ENCODE data around the gene TMEM260. TPM values are rescaled to one million over a fixed set of nuclear protein-coding genes. Genes with fewer than 3 reads are reported as not detected.

Gene TMEM260
- polyA plus RNA-seq, 1 of the 3 experiments (the other 2 are of a cell fraction) = 5.4 TPM

DNA sequence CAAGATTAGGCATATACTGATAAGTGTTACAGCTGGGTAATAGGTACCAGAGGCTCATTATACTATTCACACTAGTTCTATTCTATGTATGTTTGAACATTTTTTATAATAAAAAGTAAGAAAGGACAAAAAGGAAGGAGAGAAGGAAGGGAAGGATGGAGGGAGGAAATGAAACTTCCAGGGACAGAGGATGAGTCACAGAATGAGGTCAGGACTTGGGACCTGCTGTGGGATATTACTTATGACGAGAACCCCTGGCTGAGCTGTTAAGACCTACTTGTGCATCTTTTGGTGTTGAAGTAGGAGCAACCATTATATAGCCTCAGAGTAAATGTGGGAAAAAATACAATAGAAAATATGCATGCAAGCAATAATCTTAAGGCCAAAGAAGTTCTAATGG, 16.7 kb upstream of the TMEM260 start:
- Histone ChIP-seq H3K27ac (ENCODE audit: low read depth in 2 of 2, low read length in 1 of 2) (no peak overlapping the region), H4K20me1 (ENCODE audit: insufficient read depth) (no peaks in the 10 kb centered on the region), H3K36me3 (replicated peaks in 1 of 2; ENCODE audit: control insufficient read depth in 1 of 2, insufficient read depth in 2 of 2, low read length in 1 of 2) (no peaks in the 10 kb centered on the region), H3K79me2 (ENCODE audit: insufficient read depth) (no peaks in the 10 kb centered on the region), H3K27me3 (ENCODE audit: insufficient read depth) (peaks cover 6% of the 10 kb centered on the region; the same call in 1 of the 2 replicates), H3K9me2 (no peaks in the 10 kb centered on the region), H2AFZ (ENCODE audit: low read depth) (no peak overlapping the region), H3K4me1 (ENCODE audit: control insufficient read depth in 1 of 2, insufficient read depth in 2 of 2, low read depth in 1 of 2, low read length in 1 of 2) (no peaks in the 10 kb centered on the region), H3K9me3 (no peaks in the 10 kb centered on the region), H3F3A (replicated peaks; ENCODE audit: insufficient read depth) (no peaks in the 10 kb centered on the region), H3K4me3 (ENCODE audit: low read depth in 2 of 2, low read length in 1 of 2) (no peak overlapping the region), H3K4me2 (no peak overlapping the region), H3K9ac (no peak overlapping the region)
- POLR2A ChIA-PET = no interaction called here
- CTCF ChIA-PET = interaction anchor here (1.3 kb wide), 1 partner anchor 25 kb away, joined by 4 read pairs; no protein-coding TSS in a partner anchor
- TF ChIP-seq, protein P1, sequence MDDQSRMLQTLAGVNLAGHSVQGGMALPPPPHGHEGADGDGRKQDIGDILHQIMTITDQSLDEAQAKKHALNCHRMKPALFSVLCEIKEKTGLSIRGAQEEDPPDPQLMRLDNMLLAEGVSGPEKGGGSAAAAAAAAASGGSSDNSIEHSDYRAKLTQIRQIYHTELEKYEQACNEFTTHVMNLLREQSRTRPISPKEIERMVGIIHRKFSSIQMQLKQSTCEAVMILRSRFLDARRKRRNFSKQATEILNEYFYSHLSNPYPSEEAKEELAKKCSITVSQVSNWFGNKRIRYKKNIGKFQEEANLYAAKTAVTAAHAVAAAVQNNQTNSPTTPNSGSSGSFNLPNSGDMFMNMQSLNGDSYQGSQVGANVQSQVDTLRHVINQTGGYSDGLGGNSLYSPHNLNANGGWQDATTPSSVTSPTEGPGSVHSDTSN (IDR thresholded peaks at IDR 0.05) = no peak
- TF ChIP-seq RXRA (IDR thresholded peaks at IDR 0.05; ENCODE audit: borderline replicate concordance, low read depth) (no peak), SIN3A (IDR thresholded peaks at IDR 0.05; ENCODE audit: borderline replicate concordance, low read depth, low read length) (no peak), CHD2 (IDR thresholded peaks at IDR 0.05; ENCODE audit: low read length, partially characterized antibody) (no peak), SMC3 (IDR thresholded peaks at IDR 0.05; ENCODE audit: low read depth, low read length) (no peak), RFX5 (IDR thresholded peaks at IDR 0.05; ENCODE audit: low read length) (no peak), EZH2phosphoT487 (IDR thresholded peaks at IDR 0.05; ENCODE audit: borderline replicate concordance, low read depth) (no peak), EP300 (IDR thresholded peaks at IDR 0.05; ENCODE audit: borderline replicate concordance in 1 of 2, low read depth in 1 of 2, low read length in 1 of 2) (no peak), TAF1 (IDR thresholded peaks at IDR 0.05; ENCODE audit: borderline replicate concordance, low read depth, low read length) (no peak), NRF1 (IDR thresholded peaks at IDR 0.05; ENCODE audit: low read depth, low read length) (no peak), FOXM1 (IDR thresholded peaks at IDR 0.05; ENCODE audit: low read depth) (no peak), ELF1 (IDR thresholded peaks at IDR 0.05) (no peak)
- TF ChIP-seq, protein P2, sequence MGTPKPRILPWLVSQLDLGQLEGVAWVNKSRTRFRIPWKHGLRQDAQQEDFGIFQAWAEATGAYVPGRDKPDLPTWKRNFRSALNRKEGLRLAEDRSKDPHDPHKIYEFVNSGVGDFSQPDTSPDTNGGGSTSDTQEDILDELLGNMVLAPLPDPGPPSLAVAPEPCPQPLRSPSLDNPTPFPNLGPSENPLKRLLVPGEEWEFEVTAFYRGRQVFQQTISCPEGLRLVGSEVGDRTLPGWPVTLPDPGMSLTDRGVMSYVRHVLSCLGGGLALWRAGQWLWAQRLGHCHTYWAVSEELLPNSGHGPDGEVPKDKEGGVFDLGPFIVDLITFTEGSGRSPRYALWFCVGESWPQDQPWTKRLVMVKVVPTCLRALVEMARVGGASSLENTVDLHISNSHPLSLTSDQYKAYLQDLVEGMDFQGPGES (IDR thresholded peaks at IDR 0.05; ENCODE audit: low read depth, low read length) = no peak
- TF ChIP-seq, protein P3, sequence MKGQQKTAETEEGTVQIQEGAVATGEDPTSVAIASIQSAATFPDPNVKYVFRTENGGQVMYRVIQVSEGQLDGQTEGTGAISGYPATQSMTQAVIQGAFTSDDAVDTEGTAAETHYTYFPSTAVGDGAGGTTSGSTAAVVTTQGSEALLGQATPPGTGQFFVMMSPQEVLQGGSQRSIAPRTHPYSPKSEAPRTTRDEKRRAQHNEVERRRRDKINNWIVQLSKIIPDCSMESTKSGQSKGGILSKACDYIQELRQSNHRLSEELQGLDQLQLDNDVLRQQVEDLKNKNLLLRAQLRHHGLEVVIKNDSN (IDR thresholded peaks at IDR 0.05; ENCODE audit: borderline replicate concordance, low read depth) = no peak
- DNase-seq = no peak
- WGBS (ENCODE audit: low lambda C conversion rate) = 4% methylated on average over 1 of the region's 1 CpG

DNA sequence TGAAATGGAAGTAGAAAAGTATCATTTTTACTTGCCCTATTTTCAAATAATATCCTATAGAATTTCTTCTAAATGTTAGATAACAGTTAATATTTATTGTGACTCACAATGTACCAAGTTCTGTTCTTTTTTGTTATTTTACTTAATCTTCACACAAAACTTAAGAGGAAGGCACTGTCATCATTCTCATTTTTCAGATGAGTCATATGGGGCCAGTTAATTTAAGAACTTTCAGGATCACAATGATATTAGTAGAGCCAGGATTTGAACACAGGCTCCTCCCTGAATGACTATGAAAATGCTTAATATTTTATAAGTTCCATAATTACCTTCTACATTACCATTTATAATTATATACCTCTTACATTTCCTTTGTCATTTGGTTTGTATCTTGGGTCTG, 10.4 kb upstream of the TMEM260 start:
- Histone ChIP-seq H3K9ac (no peak overlapping the region), H3K9me3 (no peaks in the 10 kb centered on the region), H3K27ac (ENCODE audit: low read depth in 2 of 2, low read length in 1 of 2) (no peak overlapping the region), H3K4me3 (ENCODE audit: low read depth in 2 of 2, low read length in 1 of 2) (no peak overlapping the region), H2AFZ (ENCODE audit: low read depth) (no peak overlapping the region), H4K20me1 (ENCODE audit: insufficient read depth) (no peaks in the 10 kb centered on the region), H3K4me2 (no peak overlapping the region), H3K27me3 (ENCODE audit: insufficient read depth) (peaks cover 5% of the 10 kb centered on the region; the same call in 1 of the 2 replicates), H3K79me2 (ENCODE audit: insufficient read depth) (no peaks in the 10 kb centered on the region), H3K36me3 (replicated peaks in 1 of 2; ENCODE audit: control insufficient read depth in 1 of 2, insufficient read depth in 2 of 2, low read length in 1 of 2) (no peaks in the 10 kb centered on the region), H3K9me2 (no peaks in the 10 kb centered on the region), H3F3A (replicated peaks; ENCODE audit: insufficient read depth) (no peaks in the 10 kb centered on the region), H3K4me1 (ENCODE audit: control insufficient read depth in 1 of 2, insufficient read depth in 2 of 2, low read depth in 1 of 2, low read length in 1 of 2) (no peaks in the 10 kb centered on the region)
- TF ChIP-seq SMC3 (IDR thresholded peaks at IDR 0.05; ENCODE audit: low read depth, low read length) (no peak), FOXM1 (IDR thresholded peaks at IDR 0.05; ENCODE audit: low read depth) (no peak)
- POLR2A ChIA-PET = no interaction called here
- CTCF ChIA-PET = no interaction called here
- no peak for DNase-seq
